NB4 (cell line): ENCODE data around the gene CDH13.

Experiments
- CTCF ChIP-seq: IDR thresholded peaks from one replicate; pipeline ENCODE4 v1.5.1; 2012; ENCODE audit warnings: low read depth, low read length
- POLR2A ChIP-seq: IDR thresholded peaks from 2 replicates; pipeline ENCODE4 v1.6.1; 2011; ENCODE audit warnings: mild to moderate bottlenecking; ENCODE audit not compliant: insufficient read length; ENCODE audit errors: extremely low read depth
- TF ChIP-seq, protein P1 (sequence below): IDR thresholded peaks from 2 replicates; pipeline ENCODE4 v1.6.1; 2011; ENCODE audit warnings: low read depth, low read length

GRCh38 chr16:83201748-83202147 lies 575.0 kb downstream of the CDH13 start:
- TF ChIP-seq, protein P1, sequence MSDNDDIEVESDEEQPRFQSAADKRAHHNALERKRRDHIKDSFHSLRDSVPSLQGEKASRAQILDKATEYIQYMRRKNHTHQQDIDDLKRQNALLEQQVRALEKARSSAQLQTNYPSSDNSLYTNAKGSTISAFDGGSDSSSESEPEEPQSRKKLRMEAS, result no peak
- TF ChIP-seq CTCF (no peak), POLR2A (no peak)
